HG02763 (cell line): ENCODE measurements around the gene PXDC1.
"Not testable (repeated sequence)": the region's sequence is repeated elsewhere in the genome, so short reads cannot be mapped to it uniquely, and the experiment has no call there.

ENCODE experiments used
- ATAC-seq: cut with Tn5 transposase; IDR thresholded peaks from one replicate; pipeline ENCODE4 v1.9.1; 2021; ENCODE audit warnings: mild to moderate bottlenecking, moderate library complexity; ENCODE audit not compliant: unreplicated experiment

PXDC1 gene

DNA sequence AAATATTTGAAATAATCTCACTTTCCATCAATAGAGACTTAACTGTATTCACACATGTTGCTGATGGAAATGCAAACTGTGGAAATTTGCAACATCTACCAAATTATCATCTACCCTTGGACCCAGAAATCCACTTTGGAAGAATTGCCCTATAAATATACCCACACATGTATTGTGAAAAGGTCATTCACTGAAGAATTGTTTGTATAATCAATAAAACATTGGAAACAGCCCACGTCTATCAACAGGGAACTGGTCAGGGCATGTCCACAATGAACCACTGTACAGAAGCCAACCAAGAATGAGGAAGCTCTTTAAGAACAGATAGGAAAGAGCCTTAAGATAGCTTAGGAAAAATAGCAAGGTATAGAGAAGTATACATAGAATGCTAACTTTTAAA, 36.2 kb downstream of the PXDC1 start:
- no peak for ATAC-seq

DNA sequence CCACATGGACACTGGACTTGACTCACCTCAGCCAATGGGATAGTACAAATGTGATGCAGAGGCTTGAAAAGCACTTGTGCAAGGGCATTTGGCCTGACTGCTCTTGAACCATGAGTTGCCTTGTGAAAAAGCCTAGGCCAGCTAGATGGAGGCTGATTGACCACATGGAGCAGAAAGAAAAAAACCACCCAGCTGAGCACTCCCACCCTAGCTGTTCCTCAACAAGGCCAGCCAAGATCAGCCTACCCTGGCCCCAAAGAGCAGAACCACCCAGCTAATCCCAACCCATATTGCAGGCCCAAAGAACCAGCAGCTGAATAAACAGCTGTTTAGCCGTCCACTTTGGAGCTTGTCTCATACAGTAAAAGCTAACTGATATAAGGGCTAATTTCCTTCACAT, 36.7 kb downstream of the PXDC1 start:
- ATAC-seq = no peak

GRCh38 chr6:3714111-3714510, 37.4 kb downstream of the PXDC1 start:
- ATAC-seq = no peak

- no peak for ATAC-seq
Observed at GRCh38 chr6:3712827-3713665, 38.5 kb downstream of the PXDC1 start.

- ATAC-seq = no peak
Observed at GRCh38 chr6:3711776-3712175, 39.7 kb downstream of the PXDC1 start.

DNA sequence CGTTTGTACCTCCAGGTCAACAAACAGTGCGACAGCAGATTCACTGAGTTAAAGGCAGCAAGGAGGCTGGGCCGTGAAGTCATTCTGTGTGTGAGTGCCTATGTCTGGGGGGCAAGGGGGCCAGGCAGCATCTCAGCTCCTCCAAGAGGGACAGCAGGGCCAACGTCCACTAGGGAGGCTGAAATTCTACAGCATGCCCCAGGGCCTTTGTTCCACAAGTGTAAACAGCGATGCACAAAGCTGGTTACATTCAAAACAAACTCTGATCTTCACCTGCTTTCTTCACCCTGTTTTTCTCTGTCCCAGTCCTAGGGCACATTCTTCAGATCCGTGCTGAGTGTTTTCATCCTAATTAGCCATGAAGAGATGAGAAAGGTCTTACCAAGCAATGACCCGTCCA, 41.1 kb downstream of the PXDC1 start:
- no peak for ATAC-seq

GRCh38 chr6:3708540-3708939, 43.0 kb downstream of the PXDC1 start:
- no peak for ATAC-seq

DNA sequence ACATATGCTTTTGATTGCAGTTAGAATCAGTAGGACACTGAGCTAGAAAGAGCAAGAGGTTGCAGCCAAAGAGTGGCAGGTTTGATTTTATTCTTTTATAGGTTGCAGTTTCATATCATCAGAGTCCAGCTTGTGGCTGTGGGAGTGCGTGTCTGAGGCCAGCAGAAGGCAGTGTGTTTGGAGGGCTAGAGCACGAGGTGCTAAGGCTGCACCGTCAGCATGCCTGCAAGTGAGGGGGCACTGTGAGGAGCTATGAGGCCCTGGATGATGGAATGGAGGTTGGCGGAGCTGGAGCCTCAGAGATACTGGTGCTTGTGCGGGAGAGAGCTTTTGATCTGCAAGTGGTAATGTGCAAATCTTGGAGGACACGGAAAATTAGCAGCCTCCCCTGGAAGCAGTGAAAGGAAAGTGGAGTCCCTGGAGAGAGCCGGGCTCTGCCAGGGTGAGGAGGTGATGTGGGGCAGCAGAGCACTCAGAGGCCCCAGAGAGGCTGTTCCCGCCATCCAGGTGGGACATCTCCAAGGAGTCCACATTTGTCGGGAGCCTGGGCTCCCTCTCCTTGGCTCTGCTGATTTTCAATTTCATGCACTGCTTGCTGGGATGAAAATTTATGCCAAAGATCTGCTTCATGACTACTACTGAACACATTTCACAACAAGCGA, 43.6 kb downstream of the PXDC1 start:
- no peak for ATAC-seq

GRCh38 chr6:3707024-3707423, 44.5 kb downstream of the PXDC1 start:
- ATAC-seq = no peak

DNA sequence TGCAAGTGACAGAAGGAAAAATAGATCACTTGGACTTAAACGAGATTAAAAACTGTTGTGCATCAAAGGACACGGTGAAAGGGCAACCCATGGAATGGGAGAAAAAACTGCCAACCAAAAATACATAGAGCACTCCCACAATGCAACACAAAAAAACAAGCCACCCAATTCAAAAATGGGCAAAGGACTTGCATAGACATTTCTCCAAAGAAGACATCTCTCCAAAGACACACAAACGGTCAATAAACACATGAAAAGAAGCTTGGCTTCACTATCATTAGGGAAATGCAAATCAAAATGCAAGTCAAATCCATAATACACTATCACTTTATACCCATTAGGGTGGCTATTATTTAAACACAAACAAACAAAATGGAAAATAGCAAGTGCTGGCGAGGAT, 45.0 kb downstream of the PXDC1 start:
- no peak for ATAC-seq

DNA sequence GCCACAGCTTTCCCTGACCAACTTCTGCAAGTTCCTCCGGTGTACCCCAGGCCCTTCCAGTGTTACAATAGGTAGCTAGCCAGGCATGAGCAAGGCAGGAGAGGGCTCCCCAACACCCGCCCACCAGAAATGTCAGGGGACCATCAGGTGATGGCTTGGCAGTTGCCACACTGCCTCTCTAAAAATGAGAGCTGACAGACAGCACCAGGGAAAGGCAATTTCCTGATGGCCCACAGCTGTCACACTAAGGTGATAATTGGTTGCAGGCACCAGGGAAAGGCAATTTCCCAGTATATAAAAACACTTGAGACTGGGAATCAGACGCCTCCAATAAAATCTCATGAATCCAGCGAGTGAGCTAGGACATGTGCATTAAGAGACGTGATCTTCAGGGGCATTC, 49.9 kb downstream of the PXDC1 start:
- no peak for ATAC-seq

- ATAC-seq = no peak
Observed at GRCh38 chr6:3699231-3699630, 52.3 kb downstream of the PXDC1 start.

DNA sequence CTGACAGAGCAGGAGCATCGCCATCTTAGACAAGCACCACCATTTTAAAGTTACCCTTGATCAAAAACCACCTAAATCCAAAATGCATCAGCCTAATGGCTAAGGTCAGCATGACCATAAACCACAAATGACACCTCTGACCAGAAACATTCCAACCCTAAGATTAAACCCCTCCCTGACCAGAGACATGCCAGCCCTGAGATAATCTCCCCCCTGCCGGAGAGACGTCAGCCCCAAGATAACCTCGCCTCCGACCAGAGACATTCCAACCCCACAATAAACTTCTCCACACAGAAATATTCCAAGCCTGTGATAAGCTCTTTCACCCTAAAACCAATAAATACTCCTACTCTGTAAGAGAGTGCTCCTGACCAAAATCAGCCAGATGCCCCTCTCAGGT, 53.5 kb downstream of the PXDC1 start:
- no peak for ATAC-seq

DNA sequence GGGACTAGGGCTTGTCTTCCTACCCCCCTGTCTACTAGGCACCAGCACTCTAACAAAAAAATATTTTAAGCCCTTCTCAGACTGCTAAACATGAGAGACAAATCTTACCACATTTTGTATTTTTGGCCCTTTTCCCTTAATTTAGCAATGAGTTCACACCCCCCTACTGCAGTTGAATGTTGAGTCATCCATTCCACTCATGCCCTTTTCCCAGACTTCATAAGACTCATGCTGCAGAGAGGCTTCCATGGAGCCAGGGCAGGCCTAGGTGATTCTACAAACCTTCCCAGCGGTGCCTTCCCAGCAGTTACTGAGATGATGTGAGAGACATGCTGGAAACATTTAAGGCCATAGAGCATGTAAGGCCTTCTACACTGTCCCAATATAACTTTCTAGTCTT, 53.9 kb downstream of the PXDC1 start:
- ATAC-seq = no peak

GRCh38 chr6:3696525-3697088, 54.9 kb downstream of the PXDC1 start:
- no peak for ATAC-seq

GRCh38 chr6:3695065-3695817, 56.3 kb downstream of the PXDC1 start:
- ATAC-seq = no peak

DNA sequence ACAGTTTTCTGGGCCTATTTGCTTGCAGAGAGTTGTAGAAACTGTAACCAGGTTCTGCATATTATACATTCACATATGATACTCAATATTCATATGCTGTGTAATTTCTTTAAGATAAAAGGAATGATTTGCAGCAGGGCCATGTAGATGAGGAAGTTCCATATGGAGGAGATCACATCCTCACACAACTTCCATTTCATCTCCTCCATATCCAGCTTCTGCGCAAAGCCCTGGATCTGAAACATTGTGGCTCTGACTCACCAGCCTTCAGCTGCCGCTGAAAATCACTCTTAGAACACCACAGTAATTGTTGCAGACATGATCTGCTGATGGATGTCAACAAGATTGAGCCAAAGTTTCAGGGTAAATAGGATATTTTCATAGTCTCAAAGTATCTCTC, 57.7 kb downstream of the PXDC1 start:
- no peak for ATAC-seq

DNA sequence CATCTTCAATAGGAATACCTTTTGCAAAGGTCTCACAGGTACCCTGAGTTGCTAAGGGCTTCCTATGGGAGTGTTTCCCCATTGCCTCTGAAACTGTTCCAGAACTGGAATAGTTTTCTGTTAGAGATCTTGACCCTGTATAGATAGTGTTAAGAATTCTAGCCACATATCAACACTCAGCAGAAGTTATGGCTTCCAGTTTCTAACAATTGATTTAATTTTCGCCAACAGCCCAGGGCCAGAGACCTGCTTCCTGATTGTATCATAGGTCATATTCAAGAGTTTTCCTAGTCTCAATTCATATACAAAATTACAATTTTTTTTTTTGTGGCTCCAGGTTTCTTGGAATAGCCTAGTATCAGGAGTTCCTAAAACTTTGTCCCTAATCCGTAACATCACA, 61.0 kb downstream of the PXDC1 start:
- no peak for ATAC-seq

- no peak for ATAC-seq
Observed at GRCh38 chr6:3687847-3688246, 63.7 kb downstream of the PXDC1 start.

DNA sequence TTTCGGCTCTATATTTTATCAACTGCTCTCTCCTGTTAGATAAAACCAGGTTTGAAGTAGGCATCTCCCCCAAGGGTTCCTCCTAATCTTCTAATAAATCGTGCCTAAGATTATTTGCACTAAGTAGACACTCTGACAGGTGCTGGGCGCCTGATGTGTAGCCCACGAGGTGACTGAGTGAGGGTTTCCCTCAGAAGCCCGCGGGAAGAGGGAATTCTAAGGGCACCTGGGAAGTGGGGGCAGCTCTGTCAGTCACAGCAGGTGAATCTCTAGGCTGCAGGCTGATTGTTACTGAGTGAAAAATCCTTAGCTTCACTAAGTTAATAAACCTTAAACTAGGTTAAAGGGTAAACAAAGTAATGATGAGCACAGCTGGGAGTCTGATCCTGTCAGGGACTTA, 68.2 kb downstream of the PXDC1 start:
- ATAC-seq = no peak

DNA sequence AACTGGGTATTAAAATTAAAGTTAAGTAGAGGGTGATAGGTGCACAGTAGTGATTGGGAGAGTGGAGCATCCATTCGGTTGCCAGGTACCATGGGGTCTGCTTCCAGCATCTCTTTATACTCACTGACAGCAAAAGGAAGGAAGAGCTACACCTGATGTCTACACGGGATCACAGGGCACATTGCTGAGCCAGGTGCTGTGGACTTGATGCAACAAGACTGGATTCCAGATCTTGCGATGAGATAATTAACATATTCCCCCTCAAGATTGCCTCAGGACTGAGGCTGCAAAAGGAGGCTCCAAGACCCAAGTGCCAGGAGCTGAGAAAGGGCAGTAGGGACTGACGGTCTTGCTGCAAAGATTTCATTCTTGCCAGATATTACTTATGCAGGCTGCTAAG, 72.6 kb downstream of the PXDC1 start:
- ATAC-seq = no peak

DNA sequence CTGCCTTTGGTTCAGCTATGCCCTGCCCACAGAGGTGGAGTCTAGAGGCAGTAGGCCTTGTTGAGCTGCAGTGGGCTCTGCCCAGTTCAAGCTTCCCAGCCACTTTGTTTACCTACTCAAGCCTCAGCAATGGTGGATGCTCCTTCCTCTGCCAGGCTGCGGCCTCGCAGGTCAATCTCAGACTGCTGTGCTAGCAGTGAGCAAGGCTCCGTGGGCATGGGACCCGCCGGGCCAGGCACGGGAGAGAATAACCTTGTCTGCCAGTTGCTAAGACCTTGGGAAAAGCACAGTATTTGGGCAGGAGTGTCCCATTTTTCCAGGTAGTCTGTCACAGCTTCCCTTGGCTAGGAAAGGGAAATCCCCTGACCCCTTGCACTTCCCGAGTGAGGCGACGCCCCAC, 73.8 kb downstream of the PXDC1 start:
- ATAC-seq = not testable (repeated sequence)
